ENCODE measurements around the gene TPST2. TPM values are rescaled to one million over a fixed set of nuclear protein-coding genes. Genes with fewer than 3 reads are reported as not detected.

The TPST2 gene
- polyA plus RNA-seq, 2 of the 4 experiments (the other 2 are of a cell fraction) = 10.3 to 10.5 TPM

DNA sequence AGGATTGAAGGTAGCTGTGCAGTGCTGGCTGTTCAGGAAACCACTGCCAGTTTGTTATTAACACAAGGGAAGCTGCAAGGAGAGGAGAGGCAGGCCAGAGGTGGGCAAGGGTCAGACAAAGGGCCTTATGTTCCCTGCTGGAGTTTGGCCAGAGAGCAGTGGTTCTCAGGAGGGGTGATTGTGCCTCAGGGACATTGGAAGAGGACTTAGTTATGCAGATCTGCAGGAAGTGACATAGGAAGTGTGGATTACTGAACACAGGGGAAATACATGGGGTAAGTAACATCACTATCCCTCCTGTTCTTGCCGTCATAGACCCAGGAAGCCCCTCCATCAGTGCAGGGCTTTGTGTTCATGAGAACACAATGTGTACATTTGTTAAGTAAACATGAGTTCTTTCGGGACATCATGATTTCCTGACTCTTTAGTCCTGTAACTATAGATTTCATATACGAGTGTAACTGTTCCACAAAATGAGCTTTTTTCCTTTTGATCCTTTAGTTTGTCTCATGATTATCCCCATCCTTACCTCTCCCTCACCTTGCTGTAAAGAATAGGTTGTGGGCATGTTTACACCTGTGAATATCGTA lies 100.4 kb downstream of the TPST2 start:
- POLR2A ChIA-PET = no interaction called here
- no peak for FAIRE-seq

GRCh38 chr22:26487996-26488395 lies 101.9 kb downstream of the TPST2 start:
- DNase-seq (ENCODE audit: low read depth in 1 of 2, low spot score in 1 of 2) (no peak), ATAC-seq (no peak), FAIRE-seq (no peak)
- WGBS (ENCODE audit: missing lambda C conversion rate) = 66% methylated on average over 3 of the region's 3 CpGs
- H3K9me3 ChIP-seq = no peaks in the 10 kb centered on the region
- ChIA-PET POLR2A (no interaction called here), CTCF (no interaction called here)
- no peak overlapping the region for H3K4me2 ChIP-seq
- H3K4me1 ChIP-seq = peaks cover 9% of the 10 kb centered on the region; the same call in 2 of the 3 replicates
- no peak overlapping the region for H3K4me3 ChIP-seq
- TF ChIP-seq RARB (CRISPR knock-in tag; IDR thresholded peaks at IDR 0.05) (no peak), JUNB (IDR thresholded peaks at IDR 0.05) (no peak), CBX8 (IDR thresholded peaks at IDR 0.05) (no peak), TP53 (CRISPR knock-in tag; IDR thresholded peaks at IDR 0.05) (no peak), EHF (CRISPR knock-in tag; IDR thresholded peaks at IDR 0.05) (no peak), BHLHE40 (IDR thresholded peaks at IDR 0.05; ENCODE audit: low read depth, low read length) (no peak), RCOR1 (IDR thresholded peaks at IDR 0.05; ENCODE audit: low read depth, low read length) (no peak), NFE2L2 (conservative IDR thresholded peaks at IDR 0.05; ENCODE audit: low read length) (no peak), RNF2 (IDR thresholded peaks at IDR 0.05; ENCODE audit: borderline replicate concordance, low read depth) (no peak), RAD21 (conservative IDR thresholded peaks at IDR 0.05 in 1 of 2, IDR thresholded peaks at IDR 0.05 in 1 of 2) (no peak), FOSL2 (IDR thresholded peaks at IDR 0.05) (no peak), FOSL2 (CRISPR knock-in tag; IDR thresholded peaks at IDR 0.05) (no peak), CHD2 (IDR thresholded peaks at IDR 0.05; ENCODE audit: low read length, partially characterized antibody) (no peak), HDAC2 (IDR thresholded peaks at IDR 0.05) (no peak), KDM5A (IDR thresholded peaks at IDR 0.05) (no peak)
- TF ChIP-seq, protein P1, sequence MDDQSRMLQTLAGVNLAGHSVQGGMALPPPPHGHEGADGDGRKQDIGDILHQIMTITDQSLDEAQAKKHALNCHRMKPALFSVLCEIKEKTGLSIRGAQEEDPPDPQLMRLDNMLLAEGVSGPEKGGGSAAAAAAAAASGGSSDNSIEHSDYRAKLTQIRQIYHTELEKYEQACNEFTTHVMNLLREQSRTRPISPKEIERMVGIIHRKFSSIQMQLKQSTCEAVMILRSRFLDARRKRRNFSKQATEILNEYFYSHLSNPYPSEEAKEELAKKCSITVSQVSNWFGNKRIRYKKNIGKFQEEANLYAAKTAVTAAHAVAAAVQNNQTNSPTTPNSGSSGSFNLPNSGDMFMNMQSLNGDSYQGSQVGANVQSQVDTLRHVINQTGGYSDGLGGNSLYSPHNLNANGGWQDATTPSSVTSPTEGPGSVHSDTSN (IDR thresholded peaks at IDR 0.05) = no peak
- TF ChIP-seq, protein P2, sequence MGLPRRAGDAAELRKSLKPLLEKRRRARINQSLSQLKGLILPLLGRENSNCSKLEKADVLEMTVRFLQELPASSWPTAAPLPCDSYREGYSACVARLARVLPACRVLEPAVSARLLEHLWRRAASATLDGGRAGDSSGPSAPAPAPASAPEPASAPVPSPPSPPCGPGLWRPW (IDR thresholded peaks at IDR 0.05) = no peak
- H3K27ac ChIP-seq = no peak overlapping the region

More for the DNA sequence above, 100.4 kb downstream of the TPST2 start:
- CTCF ChIA-PET = interaction anchor here (0.9 to 1.0 kb wide), 3 partner anchors 11 to 84 kb away, joined by 3 to 4 read pairs (median 3); no protein-coding TSS in a partner anchor
- H3K27ac ChIP-seq = no peak overlapping the region
- H3K4me2 ChIP-seq = no peak overlapping the region
- TF ChIP-seq FOXS1 (CRISPR knock-in tag; IDR thresholded peaks at IDR 0.05) = no peak
- TF ChIP-seq NR3C1 (IDR thresholded peaks at IDR 0.05) = no peak
- TF ChIP-seq NPAS2 (CRISPR knock-in tag; IDR thresholded peaks at IDR 0.05; ENCODE audit: borderline replicate concordance) = no peak
- TF ChIP-seq, protein P3, sequence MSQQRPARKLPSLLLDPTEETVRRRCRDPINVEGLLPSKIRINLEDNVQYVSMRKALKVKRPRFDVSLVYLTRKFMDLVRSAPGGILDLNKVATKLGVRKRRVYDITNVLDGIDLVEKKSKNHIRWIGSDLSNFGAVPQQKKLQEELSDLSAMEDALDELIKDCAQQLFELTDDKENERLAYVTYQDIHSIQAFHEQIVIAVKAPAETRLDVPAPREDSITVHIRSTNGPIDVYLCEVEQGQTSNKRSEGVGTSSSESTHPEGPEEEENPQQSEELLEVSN (IDR thresholded peaks at IDR 0.05; ENCODE audit: borderline replicate concordance, low read depth) = no peak
- no peak for TF ChIP-seq FOSB (CRISPR knock-in tag; IDR thresholded peaks at IDR 0.05)
- no peak for TF ChIP-seq KDM1A (IDR thresholded peaks at IDR 0.05; ENCODE audit: low read depth)
- TF ChIP-seq ESRRA (IDR thresholded peaks at IDR 0.05; ENCODE audit: borderline replicate concordance, low read length) = no peak
- no peak for TF ChIP-seq USF2 (IDR thresholded peaks at IDR 0.05)
- TF ChIP-seq MAZ (IDR thresholded peaks at IDR 0.05; ENCODE audit: borderline replicate concordance, low read depth, low read length) = no peak
- no peak for TF ChIP-seq ZNF302 (CRISPR knock-in tag; IDR thresholded peaks at IDR 0.05)
- TF ChIP-seq RARB (CRISPR knock-in tag; IDR thresholded peaks at IDR 0.05) = no peak
- TF ChIP-seq POLR2A (IDR thresholded peaks at IDR 0.05; ENCODE audit: low read length) = no peak
- TF ChIP-seq, protein P2 (IDR thresholded peaks at IDR 0.05) = no peak
- TF ChIP-seq, protein P1 (IDR thresholded peaks at IDR 0.05) = no peak
- TF ChIP-seq, protein P4, sequence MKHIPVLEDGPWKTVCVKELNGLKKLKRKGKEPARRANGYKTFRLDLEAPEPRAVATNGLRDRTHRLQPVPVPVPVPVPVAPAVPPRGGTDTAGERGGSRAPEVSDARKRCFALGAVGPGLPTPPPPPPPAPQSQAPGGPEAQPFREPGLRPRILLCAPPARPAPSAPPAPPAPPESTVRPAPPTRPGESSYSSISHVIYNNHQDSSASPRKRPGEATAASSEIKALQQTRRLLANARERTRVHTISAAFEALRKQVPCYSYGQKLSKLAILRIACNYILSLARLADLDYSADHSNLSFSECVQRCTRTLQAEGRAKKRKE (CRISPR knock-in tag; IDR thresholded peaks at IDR 0.05; ENCODE audit: low read depth) = no peak
- TF ChIP-seq NFE2L2 (conservative IDR thresholded peaks at IDR 0.05; ENCODE audit: low read length) = no peak
- TF ChIP-seq EHF (CRISPR knock-in tag; IDR thresholded peaks at IDR 0.05) = no peak
- no peak for DNase-seq (ENCODE audit: low read depth in 1 of 2, low spot score in 1 of 2)
- no peak overlapping the region for H3K4me3 ChIP-seq
- no peaks in the 10 kb centered on the region for H3K9me3 ChIP-seq
- H3K4me1 ChIP-seq = peaks cover 7% of the 10 kb centered on the region; the same call in 2 of the 3 replicates
- WGBS (ENCODE audit: missing lambda C conversion rate) = 79% methylated on average over 4 of the region's 4 CpGs
- ATAC-seq = no peak
